Omental fat pad (tissue), 4 donors: Measurements from ENCODE around the gene KANSL1. TPM values are rescaled to one million over a fixed set of nuclear protein-coding genes. Genes with fewer than 3 reads are reported as not detected.

Source experiments
- ATAC-seq: fragments of 150-250 bp; one replicate; pipeline ENCODE4 v1.9.1; 2016; ENCODE audit warnings: mild to moderate bottlenecking, moderate library complexity; ENCODE audit not compliant: low FRiP score
- DNase-seq: peaks from one replicate; pipeline ENCODE4 v3.0.0-alpha.2; 2019; ENCODE audit warnings: low spot score
- total RNA-seq, 4 donors: library from RNA; depleted of rRNA; stranded (reverse); fragments of >200 nt; gene quantifications; one replicate each; pipeline ENCODE4 v1.1.0, GENCODE V29; 2016
- TF ChIP-seq, protein P1 (sequence below), 3 donors: fragments of 450-650 bp; IDR thresholded peaks; one replicate each; pipeline ENCODE4 v1.5.1; 2016 to 2017; ENCODE audit warnings: antibody characterized with exemption in 3 of 3, mild to moderate bottlenecking in 3 of 3, moderate library complexity in 2 of 3

KANSL1 gene
- total RNA-seq, 4 donors from 2014 or later = 48.9 to 109 (median 57.4) TPM

DNA sequence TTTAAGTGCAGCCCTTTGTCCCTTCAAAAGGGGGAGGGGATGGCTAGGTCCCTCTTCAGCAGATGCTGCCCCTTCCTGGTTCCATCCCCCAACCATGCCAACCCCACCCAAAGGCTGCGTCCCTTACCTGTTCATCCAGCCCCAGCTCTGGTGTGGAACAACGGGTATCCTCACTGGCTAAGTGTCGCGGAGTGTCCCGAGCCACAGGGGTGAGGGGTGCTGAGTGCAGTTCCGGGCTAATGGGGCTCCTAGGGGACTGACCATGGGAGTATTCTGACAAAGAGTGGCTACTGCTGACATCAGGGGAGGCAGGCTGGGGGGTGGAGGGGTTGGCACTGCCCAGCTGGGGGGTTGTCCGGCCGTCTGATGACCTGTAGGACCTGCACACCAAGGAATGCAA lies 161.3 kb downstream of the KANSL1 start:
- DNase-seq (no peak), ATAC-seq (no peak)
- TF ChIP-seq, protein P1, sequence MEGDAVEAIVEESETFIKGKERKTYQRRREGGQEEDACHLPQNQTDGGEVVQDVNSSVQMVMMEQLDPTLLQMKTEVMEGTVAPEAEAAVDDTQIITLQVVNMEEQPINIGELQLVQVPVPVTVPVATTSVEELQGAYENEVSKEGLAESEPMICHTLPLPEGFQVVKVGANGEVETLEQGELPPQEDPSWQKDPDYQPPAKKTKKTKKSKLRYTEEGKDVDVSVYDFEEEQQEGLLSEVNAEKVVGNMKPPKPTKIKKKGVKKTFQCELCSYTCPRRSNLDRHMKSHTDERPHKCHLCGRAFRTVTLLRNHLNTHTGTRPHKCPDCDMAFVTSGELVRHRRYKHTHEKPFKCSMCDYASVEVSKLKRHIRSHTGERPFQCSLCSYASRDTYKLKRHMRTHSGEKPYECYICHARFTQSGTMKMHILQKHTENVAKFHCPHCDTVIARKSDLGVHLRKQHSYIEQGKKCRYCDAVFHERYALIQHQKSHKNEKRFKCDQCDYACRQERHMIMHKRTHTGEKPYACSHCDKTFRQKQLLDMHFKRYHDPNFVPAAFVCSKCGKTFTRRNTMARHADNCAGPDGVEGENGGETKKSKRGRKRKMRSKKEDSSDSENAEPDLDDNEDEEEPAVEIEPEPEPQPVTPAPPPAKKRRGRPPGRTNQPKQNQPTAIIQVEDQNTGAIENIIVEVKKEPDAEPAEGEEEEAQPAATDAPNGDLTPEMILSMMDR (IDR thresholded peaks at IDR 0.05) = no peak

DNA sequence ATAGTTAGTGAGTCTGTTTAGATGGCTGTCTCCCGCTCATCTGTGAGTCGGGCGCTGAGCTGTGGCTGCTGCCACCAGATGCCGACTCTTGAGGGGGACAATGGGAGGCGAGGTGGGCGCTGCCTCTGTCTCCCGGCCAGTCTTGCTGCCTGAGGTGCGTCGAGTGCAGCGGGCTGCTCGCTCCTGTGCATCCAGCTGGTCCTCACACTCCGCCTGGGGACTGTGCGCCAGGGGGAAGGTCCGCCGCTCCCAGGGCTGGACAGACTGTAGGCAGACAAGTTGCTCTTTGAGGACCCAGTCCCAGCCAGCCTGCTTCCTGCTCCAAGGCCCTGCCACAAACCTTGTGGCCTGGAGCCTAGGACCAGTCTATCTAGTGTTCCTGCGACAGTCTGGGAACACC lies 161.8 kb downstream of the KANSL1 start:
- TF ChIP-seq, protein P1 (IDR thresholded peaks at IDR 0.05) = no peak
- ATAC-seq = no peak

DNA sequence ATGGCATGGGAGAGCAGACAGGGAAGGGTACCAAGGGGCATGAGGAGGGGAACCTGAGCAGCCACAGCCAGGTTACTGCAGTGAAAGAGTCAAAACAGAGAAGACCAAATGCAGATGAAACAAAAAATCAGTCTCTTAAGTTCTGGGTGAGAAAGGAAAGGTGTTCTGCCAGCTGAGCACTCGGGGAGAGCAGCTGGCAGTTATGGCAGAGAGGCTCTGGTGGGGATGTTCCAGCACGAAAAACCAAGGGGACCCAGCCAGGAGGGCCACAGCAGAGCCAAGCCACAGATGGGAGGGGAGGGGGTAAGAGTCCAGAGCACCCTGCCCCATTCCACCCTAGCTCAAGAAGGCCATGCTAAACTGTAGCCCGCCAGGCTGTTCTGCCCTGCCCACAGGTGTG lies 162.5 kb downstream of the KANSL1 start:
- ATAC-seq (no peak), DNase-seq (no peak)
- TF ChIP-seq, protein P1 (IDR thresholded peaks at IDR 0.05) = no peak

More for the DNA sequence above, 161.8 kb downstream of the KANSL1 start:
- DNase-seq = no peak

DNA sequence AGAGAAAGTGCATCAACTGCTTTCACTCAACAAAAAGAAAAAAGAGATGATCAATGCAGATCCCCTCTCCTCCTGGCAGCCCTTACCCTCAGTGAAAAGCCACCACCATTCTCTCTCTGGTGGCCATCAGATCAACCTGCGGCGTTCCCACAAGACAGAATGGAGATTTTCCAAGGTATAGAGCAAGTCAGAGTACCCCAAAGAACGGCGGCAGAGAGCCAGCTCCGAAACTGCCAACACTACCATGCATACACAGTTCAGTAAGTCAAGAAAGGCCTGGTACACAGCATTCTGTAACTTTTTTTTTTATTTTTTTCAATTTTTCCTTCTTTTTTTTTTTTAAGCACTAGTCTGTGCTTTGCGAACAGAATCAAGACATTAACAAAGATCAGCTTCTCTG lies 163.6 kb downstream of the KANSL1 start:
- ATAC-seq = no peak
- TF ChIP-seq, protein P1 (IDR thresholded peaks at IDR 0.05) = no peak
- no peak for DNase-seq

DNA sequence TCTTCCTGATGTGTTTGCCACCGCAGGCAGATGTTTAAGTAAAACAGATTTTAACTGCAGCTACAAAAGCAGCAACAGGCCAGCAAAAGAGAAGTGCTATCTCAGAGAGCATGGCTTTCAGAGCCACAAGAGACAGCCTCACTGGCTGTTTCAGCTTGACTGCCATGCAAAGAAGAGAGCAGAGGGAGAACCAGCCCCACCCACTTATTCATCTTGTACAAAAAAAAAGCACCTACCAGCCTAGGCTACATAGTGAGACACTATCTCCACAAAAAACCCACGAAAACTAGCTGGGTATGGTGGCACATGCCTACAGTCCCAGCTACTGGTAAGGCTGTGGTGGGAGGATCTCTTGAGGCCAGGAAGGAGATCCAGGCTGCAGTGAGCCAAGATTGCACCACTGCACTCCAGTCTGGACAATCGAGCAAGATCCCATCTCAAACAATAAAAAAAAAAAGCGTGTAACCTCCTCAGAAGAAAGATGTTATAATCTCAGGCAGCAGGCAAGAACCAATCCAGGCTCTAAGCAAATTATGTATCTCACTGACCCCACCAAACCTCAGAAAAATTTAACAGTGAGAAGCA lies 164.2 kb downstream of the KANSL1 start:
- no peak for DNase-seq
- ATAC-seq = no peak
- TF ChIP-seq, protein P1 (IDR thresholded peaks at IDR 0.05) = no peak

DNA sequence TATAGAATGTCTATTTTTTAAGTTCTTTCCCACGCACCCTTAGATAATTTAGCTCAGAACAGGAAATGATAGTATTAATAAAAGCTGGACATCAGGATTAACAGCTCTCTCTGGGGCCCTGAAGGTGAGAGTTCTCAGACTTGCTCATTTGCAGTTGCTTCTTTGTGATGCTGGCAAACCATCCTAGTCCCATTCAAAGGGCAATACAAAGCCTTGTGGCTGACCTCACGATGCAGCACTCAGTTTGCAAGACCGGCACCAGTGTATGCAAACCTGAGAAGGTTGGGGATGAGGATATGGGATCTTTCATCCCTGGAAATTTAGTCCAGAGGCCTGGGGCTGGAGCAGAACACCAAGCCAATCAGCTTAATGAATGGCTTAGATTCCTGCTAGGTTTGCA lies 164.9 kb downstream of the KANSL1 start:
- ATAC-seq (no peak), DNase-seq (no peak)
- TF ChIP-seq, protein P1 (IDR thresholded peaks at IDR 0.05) = no peak

DNA sequence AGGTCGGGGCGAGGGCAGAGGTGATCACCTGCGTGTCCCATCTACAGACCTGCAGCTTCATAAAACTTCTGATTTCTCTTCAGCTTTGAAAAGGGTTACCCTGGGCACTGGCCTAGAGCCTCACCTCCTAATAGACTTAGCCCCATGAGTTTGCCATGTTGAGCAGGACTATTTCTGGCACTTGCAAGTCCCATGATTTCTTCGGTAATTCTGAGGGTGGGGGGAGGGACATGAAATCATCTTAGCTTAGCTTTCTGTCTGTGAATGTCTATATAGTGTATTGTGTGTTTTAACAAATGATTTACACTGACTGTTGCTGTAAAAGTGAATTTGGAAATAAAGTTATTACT lies 165.3 kb downstream of the KANSL1 start:
- DNase-seq (no peak), ATAC-seq (no peak)
- TF ChIP-seq, protein P1 (IDR thresholded peaks at IDR 0.05) = no peak
